Mesendoderm (in vitro differentiated cells): Measurements from ENCODE around the gene C8G.
A peak's percentile ranks its signal among the peaks of the same experiment; 100 is the strongest.

Experiments
- DNase-seq: peaks from one replicate; pipeline ENCODE4 v3.0.0; 2013
- H2AK5ac ChIP-seq: 2 replicates; pipeline ENCODE4 v1.6.1; 2013; ENCODE audit warnings: low read length, inconsistent platforms
- H2BK120ac ChIP-seq: 2 replicates; pipeline ENCODE4 v1.6.1; 2013; ENCODE audit warnings: low read depth, mild to moderate bottlenecking, low read length, moderate library complexity, mixed read lengths
- H2BK15ac ChIP-seq: replicated peaks from 2 replicates; pipeline ENCODE4 v1.6.1; 2013; ENCODE audit warnings: low read depth, mild to moderate bottlenecking, moderate library complexity
- H2BK5ac ChIP-seq: 2 replicates; pipeline ENCODE4 v1.6.1; 2013; ENCODE audit warnings: low read length, inconsistent platforms
- H3K18ac ChIP-seq: 2 replicates; pipeline ENCODE4 v1.6.1; 2013; ENCODE audit warnings: mild to moderate bottlenecking, low read length, mixed read lengths
- H3K23ac ChIP-seq: one replicate; pipeline ENCODE4 v1.6.1; 2013; ENCODE audit warnings: low read length
- H3K27ac ChIP-seq: 2 replicates; pipeline ENCODE4 v1.5.1; 2013; ENCODE audit warnings: low read depth, mild to moderate bottlenecking, inconsistent platforms, low read length, moderate library complexity
- H3K27me3 ChIP-seq: 2 replicates; pipeline ENCODE4 v1.6.1; 2013; ENCODE audit warnings: low read length, control low read depth, mild to moderate bottlenecking, inconsistent platforms; ENCODE audit not compliant: insufficient read depth, poor library complexity
- H3K36me3 ChIP-seq: 2 replicates; pipeline ENCODE4 v1.6.1; 2013; ENCODE audit warnings: low read length, inconsistent platforms; ENCODE audit not compliant: control insufficient read depth, insufficient read depth
- H3K4ac ChIP-seq: one replicate; pipeline ENCODE4 v1.6.1; 2013; ENCODE audit warnings: low read depth, mild to moderate bottlenecking, low read length, moderate library complexity
- H3K4me1 ChIP-seq: 2 replicates; pipeline ENCODE4 v1.6.1; 2013; ENCODE audit warnings: low read depth, low read length, inconsistent platforms; ENCODE audit not compliant: control insufficient read depth
- H3K4me2 ChIP-seq: 2 replicates; pipeline ENCODE4 v1.6.1; 2013; ENCODE audit warnings: low read length
- H3K4me3 ChIP-seq: 2 replicates; pipeline ENCODE4 v1.5.1; 2013; ENCODE audit warnings: mild to moderate bottlenecking, low read length
- H3K56ac ChIP-seq: one replicate; pipeline ENCODE4 v1.6.1; 2013; ENCODE audit warnings: low read length
- H3K79me1 ChIP-seq: 2 replicates; pipeline ENCODE4 v1.6.1; 2013; ENCODE audit warnings: low read length, inconsistent platforms
- H3K79me2 ChIP-seq: 2 replicates; pipeline ENCODE4 v1.6.1; 2013; ENCODE audit warnings: mild to moderate bottlenecking, low read length; ENCODE audit not compliant: control insufficient read depth, insufficient read depth
- H3K9ac ChIP-seq: 2 replicates; pipeline ENCODE4 v1.6.1; 2013; ENCODE audit warnings: low read length, inconsistent platforms
- H4K5ac ChIP-seq: one replicate; pipeline ENCODE4 v1.6.1; 2013; ENCODE audit warnings: low read length
- H4K8ac ChIP-seq: one replicate; pipeline ENCODE4 v1.6.1; 2013; ENCODE audit warnings: low read depth, mild to moderate bottlenecking, control low read depth, low read length, moderate library complexity
- WGBS: extraction: QIAGEN DNeasy Blood & Tissue Kit; methylation state at CpG from one replicate; pipeline ENCODE4 v1.1.7; 2013; ENCODE audit warnings: low lambda C conversion rate, missing lambda C conversion rate; ENCODE audit not compliant: insufficient coverage; ENCODE audit errors: extremely low coverage; 5-methylcytosine and 5-hydroxymethylcytosine counted together

The C8G gene

GRCh38 chr9:136944212-136944518 is 878 bp upstream of the C8G start:
- H3K4me2 ChIP-seq = peak overlapping the region; percentile 81
- peaks cover 3% of the 10 kb centered on the region for H3K79me2 ChIP-seq
- no peak overlapping the region for H2AK5ac ChIP-seq
- peak; percentile 54 for DNase-seq
- peaks cover 2% of the 10 kb centered on the region for H3K79me1 ChIP-seq
- H2BK5ac ChIP-seq = no peak overlapping the region
- H3K27me3 ChIP-seq = no peaks in the 10 kb centered on the region
- peak overlapping the region; percentile 99 for H3K23ac ChIP-seq
- peak overlapping the region; percentile 39 for H3K4ac ChIP-seq
- H4K8ac ChIP-seq = no peak overlapping the region
- H3K27ac ChIP-seq = peak overlapping the region; percentile 74
- H4K5ac ChIP-seq = no peak overlapping the region
- peak overlapping the region; percentile 47 for H3K4me3 ChIP-seq
- peak overlapping the region; percentile 94 for H3K9ac ChIP-seq
- peak overlapping the region; percentile 57 for H3K18ac ChIP-seq
- peaks cover 8% of the 10 kb centered on the region for H3K36me3 ChIP-seq
- peak overlapping the region; percentile 94 for H3K56ac ChIP-seq
- no peaks in the 10 kb centered on the region for H3K4me1 ChIP-seq
- H2BK15ac ChIP-seq = no peak overlapping the region
- H2BK120ac ChIP-seq = peak overlapping the region; percentile 16
- no CpG with 5 or more reads among the region's 45 CpGs for WGBS

- no peak overlapping the region for H3K27ac ChIP-seq
These were observed 537 bp downstream of the C8G start for GRCh38 chr9:136945333-136946227.

DNA sequence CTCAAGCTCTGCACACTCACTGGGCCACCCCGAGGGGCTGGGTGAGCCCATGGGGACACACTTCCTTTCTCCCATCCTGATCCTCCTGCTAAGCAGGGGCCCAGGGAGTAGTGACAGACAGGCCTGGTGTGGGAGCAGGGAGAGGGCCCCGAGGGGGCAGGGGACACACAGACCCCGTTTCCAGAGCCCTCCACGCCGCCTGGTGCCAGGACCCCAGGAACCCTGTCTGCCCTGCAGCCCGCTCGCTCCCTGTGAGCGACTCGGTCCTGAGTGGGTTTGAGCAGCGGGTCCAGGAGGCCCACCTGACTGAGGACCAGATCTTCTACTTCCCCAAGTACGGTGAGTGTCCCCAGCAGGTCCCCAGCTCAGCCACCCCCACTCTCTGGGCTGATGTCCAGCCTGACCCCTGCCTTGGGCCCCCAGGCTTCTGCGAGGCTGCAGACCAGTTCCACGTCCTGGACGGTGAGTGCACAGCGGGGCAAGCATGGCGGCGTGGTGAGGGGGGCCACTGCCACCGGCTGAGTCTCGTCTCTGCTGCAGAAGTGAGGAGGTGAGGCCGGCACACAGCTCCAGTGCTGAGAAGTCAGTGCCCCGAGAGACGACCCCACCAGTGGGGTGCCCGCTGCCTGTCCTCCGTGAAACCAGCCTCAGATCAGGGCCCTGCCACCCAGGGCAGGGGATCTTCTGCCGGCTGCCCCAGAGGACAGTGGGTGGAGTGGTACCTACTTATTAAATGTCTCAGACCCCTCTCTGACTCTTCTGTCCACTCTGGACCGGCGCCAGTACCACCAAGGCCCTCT is 1.4 kb downstream of the C8G start:
- Histone ChIP-seq H4K8ac (no peak overlapping the region), H3K4me2 (no peak overlapping the region), H3K36me3 (peaks cover 3% of the 10 kb centered on the region), H2BK120ac (no peak overlapping the region), H3K4ac (no peak overlapping the region), H2AK5ac (no peak overlapping the region), H3K18ac (no peak overlapping the region), H3K9ac (no peak overlapping the region), H4K5ac (no peak overlapping the region), H3K23ac (no peak overlapping the region), H3K79me2 (peaks cover 3% of the 10 kb centered on the region), H3K4me1 (no peaks in the 10 kb centered on the region), H3K27ac (no peak overlapping the region), H3K79me1 (peaks cover 2% of the 10 kb centered on the region), H3K4me3 (no peak overlapping the region), H3K27me3 (no peaks in the 10 kb centered on the region), H2BK5ac (no peak overlapping the region), H2BK15ac (no peak overlapping the region), H3K56ac (no peak overlapping the region)
- WGBS = no CpG with 5 or more reads among the region's 27 CpGs
- DNase-seq = no peak

More at GRCh38 chr9:136945333-136946227, 537 bp downstream of the C8G start:
- no peak overlapping the region for H4K5ac ChIP-seq
- no peaks in the 10 kb centered on the region for H3K27me3 ChIP-seq
- H3K79me2 ChIP-seq = peaks cover 3% of the 10 kb centered on the region
- H3K4ac ChIP-seq = no peak overlapping the region
- H2BK5ac ChIP-seq = no peak overlapping the region
- H2BK120ac ChIP-seq = no peak overlapping the region
- no peak overlapping the region for H3K4me3 ChIP-seq
- H3K79me1 ChIP-seq = peaks cover 2% of the 10 kb centered on the region
- no peak overlapping the region for H3K56ac ChIP-seq
- no peak overlapping the region for H3K9ac ChIP-seq
- no peak overlapping the region for H2AK5ac ChIP-seq
- peaks cover 5% of the 10 kb centered on the region for H3K36me3 ChIP-seq
- no peak overlapping the region for H2BK15ac ChIP-seq
- no peak for DNase-seq
- H3K18ac ChIP-seq = no peak overlapping the region
- no peak overlapping the region for H4K8ac ChIP-seq
- H3K4me2 ChIP-seq = no peak overlapping the region
- WGBS = no CpG with 5 or more reads among the region's 30 CpGs
- H3K4me1 ChIP-seq = no peaks in the 10 kb centered on the region
- no peak overlapping the region for H3K23ac ChIP-seq

GRCh38 chr9:136947028-136947891 is 2.2 kb downstream of the C8G start:
- Histone ChIP-seq H3K27ac (no peak overlapping the region), H3K4me2 (no peak overlapping the region), H3K27me3 (no peaks in the 10 kb centered on the region), H3K18ac (no peak overlapping the region), H3K79me1 (peaks cover 2% of the 10 kb centered on the region), H3K36me3 (no peaks in the 10 kb centered on the region), H3K56ac (no peak overlapping the region), H3K79me2 (peaks cover 3% of the 10 kb centered on the region), H4K8ac (no peak overlapping the region), H3K9ac (no peak overlapping the region), H3K23ac (no peak overlapping the region), H3K4me3 (no peak overlapping the region), H2BK120ac (no peak overlapping the region), H3K4ac (no peak overlapping the region), H3K4me1 (no peaks in the 10 kb centered on the region), H2BK5ac (no peak overlapping the region), H2BK15ac (no peak overlapping the region), H2AK5ac (no peak overlapping the region), H4K5ac (no peak overlapping the region)
- DNase-seq = no peak
- WGBS = no CpG with 5 or more reads among the region's 26 CpGs

DNA sequence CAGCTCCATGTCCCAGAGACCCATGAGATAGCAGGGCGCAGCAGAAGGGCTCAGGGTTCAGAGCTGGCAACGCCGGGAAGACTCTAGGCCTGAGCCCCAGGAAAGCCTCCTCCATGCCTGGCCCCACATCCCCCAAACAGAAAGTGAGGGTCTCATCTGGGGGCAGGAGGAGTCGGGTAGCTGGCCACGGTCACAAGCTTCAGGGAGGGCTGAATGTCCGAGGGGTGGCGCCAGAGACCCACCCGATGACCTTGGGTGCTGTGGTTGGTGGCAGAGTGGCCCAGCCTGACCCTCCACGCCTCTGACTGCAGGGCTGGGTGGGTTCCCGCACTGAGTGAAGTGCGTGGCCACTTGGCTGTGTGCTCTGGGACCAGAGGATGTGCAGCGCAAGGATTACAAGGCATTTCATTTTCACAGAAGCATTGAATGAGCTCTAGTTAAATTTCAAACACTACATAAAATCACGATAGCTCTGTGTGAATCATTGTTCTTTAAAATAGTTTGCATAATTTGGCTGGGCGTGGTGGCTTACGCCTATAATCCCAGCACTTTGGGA is 3.0 kb downstream of the C8G start:
- no peaks in the 10 kb centered on the region for H3K27me3 ChIP-seq
- no peak overlapping the region for H3K9ac ChIP-seq
- no peak overlapping the region for H3K18ac ChIP-seq
- no peak overlapping the region for H3K4ac ChIP-seq
- no CpG with 5 or more reads among the region's 15 CpGs for WGBS
- no peak overlapping the region for H2AK5ac ChIP-seq
- H2BK5ac ChIP-seq = no peak overlapping the region
- peak; percentile 69 for DNase-seq
- no peak overlapping the region for H3K56ac ChIP-seq
- no peak overlapping the region for H4K8ac ChIP-seq
- no peak overlapping the region for H3K4me3 ChIP-seq
- H3K4me1 ChIP-seq = no peaks in the 10 kb centered on the region
- no peak overlapping the region for H3K23ac ChIP-seq
- H3K4me2 ChIP-seq = no peak overlapping the region
- H3K27ac ChIP-seq = no peak overlapping the region
- peaks cover 2% of the 10 kb centered on the region for H3K79me1 ChIP-seq
- no peak overlapping the region for H2BK120ac ChIP-seq
- H3K36me3 ChIP-seq = no peaks in the 10 kb centered on the region
- H4K5ac ChIP-seq = no peak overlapping the region
- peaks cover 3% of the 10 kb centered on the region for H3K79me2 ChIP-seq
- H2BK15ac ChIP-seq = no peak overlapping the region
